ENCODE results near the gene NHSL2.
A peak's percentile ranks its signal among the peaks of the same experiment; 100 is the strongest.

The NHSL2 gene

DNA sequence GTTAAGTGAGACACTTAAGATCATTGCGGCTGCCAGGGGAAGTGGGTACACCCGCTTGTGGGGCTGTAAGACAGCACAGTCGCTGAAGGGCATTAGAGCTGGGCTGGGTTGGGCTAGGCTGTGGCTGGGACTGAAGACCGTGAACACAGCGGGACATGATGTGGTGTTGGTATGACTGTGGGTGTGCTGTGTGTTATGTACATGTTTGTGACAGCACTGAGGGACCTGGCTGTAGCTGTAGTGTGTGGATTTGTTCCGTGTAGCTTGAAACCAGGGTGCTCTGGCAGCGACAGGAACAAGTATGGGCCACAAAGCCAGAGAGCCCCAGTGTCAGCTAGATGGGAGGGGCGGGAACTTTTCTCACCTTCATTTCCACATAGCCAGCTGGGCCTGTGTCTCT lies 82.1 kb downstream of the NHSL2 start:
- DNase-seq, result no peak

DNA sequence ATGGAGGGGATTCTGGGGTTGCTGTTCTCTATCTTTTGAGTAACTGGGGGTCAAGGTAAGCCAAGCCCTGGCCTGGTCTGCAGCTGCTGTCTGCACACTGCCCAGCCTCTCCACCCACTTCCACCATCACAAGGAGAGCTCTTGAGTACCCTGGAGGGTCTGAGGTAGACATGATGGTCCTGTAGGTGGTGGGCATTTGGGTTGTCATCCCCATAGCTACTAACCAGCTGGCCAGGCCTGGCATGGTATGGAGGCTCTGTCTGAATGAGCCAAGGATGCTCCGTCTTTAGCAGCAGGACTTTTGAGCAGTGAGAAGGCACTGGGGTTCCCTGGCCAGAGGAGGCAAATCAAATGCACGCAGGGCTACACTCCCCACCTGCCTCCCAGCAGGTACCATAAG lies 82.7 kb downstream of the NHSL2 start:
- no peak for DNase-seq

DNA sequence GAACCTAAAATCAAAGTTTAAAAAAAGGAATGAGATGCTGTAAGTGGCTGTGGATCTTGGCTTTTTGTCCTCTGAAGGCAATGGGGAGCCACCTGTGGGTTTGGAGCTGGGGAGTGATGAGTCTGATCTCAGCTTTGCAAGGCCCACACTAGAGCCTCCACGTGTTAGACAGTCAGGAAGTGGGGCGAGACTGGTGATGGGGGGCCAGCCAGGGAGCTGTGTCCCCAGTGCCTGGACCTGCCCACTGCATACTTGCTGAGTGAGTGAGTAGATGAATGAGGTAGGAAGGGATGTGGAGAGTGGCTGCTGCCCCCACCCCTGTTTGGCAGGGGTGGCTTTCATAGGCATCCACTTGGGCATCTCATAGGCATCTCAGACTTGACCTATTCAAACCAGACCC lies 84.0 kb downstream of the NHSL2 start:
- no peak for DNase-seq

DNA sequence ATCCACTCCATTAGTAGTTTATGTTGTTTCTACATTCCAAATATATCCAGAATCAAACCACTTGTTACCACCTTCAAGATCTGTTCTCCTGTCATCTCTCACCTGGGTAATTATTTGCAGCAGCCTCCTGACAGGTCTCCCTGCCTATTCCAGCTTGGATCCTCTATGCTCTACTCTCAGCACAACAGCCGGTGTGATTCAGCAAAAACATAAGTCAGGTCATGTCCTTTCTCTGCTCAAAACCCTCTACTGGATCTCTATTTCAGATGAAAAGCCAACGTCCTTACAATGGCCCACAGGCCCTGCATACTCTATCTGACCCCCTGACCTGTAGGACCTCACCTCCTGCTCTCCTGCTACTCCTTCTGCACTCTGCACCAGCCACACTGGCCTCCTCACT lies 84.5 kb downstream of the NHSL2 start:
- DNase-seq, result no peak

DNA sequence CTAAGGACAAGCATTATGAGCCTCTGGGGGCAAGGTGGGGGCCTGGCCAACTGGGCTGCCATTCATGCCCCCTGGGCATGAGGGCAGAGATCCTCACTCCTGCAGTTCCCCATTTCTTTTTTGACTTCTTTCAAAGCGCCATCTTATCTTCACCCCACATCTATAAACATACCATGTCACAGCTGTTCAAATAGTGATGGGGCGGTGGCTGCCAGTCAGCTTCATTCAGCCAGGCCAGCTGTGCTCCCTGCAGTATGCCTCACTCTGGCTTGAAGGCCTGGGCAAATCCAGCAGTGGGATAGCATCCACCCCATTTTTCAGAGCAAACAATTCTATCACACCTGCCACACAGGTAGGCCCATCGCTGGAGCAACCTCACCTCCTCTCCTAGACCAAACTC lies 85.5 kb downstream of the NHSL2 start:
- DNase-seq, result no peak

DNA sequence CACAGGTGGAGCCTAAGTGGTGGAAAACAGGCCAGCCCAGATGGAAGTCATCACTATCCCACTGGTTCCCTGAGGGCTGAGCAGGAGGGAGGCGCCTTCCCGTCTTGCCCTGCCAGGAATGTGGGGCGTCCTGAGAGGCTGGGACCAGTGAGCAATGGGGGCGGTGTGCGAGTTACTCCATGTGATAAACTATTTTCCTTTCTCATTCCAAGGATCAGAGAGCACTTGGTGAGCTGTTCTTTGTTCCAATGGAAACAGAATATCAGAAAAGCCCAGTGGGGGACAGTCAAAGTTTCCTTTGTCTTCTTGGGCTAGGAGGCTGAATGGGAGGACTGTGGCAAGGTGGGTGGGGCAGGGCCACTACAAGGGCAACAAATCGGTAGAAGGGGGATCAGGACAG lies 86.2 kb downstream of the NHSL2 start:
- no peak for DNase-seq

DNA sequence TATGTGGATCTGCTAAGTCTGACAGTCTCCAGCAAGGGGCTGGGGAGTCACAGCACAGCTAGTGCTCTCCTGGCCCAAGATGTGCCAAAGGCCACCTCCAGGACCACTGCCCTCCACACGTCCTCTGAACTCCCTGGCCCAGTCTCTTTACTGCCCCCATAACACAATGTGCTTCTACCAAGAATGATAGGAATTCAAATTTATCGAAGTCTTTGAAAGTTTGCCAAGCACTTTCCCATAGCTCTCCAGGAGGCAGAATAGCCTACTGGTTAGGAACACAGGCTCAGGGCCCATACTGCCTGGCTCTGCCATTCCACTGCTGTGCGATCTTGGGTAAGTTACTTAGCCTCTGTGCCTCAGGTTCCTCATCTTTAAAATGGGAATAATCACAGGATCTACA lies 86.7 kb downstream of the NHSL2 start:
- DNase-seq, result no peak

DNA sequence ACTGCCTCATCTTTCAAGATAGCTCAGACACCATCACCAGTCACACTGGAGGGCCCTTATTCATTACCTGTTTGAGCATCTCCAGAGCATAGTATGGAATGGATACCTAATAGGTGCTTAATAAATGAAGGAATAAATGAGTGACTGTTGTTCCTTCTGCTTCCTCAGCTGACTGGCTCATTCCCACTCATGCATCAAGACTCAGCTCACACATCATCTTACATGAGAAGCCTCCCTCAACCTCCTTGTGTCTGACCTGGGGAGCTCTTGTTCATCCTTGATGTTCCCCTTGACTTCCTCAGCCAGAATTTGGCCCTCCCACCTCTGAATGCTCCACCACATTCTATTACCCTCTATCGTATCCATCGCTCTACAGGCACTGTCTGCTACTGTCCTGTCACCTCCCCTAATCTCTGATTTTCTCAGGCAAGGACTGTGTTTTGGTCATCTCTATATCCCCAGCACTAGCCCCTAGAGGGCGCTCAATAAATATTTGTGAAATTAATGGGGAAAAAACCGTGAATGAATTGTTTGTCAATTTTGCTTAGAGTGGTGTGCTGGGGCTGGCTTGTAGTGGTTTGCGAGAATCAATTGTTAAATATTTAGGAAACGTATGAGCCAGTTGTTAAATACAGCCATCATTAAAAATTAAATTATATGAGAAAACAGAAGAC lies 88.3 kb downstream of the NHSL2 start:
- DNase-seq, result no peak

DNA sequence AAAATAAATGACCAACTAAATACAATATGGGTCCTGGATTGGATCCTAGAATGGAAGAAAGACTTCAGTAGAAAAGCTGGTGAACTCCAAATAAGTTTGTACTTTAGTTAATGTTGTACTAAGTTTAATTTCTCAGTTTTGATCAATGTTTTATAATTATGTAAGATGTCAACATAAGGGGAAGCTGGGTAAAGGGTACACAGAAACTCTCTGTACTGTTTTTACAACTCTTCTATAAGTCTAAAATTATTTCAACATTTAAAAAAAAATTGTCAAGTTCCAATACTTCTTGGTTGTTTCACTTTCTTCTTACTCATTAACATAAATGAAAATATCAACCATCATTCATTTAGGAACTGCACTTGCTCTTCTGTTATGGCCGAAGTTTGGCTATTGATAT lies 88.9 kb downstream of the NHSL2 start:
- no peak for DNase-seq

DNA sequence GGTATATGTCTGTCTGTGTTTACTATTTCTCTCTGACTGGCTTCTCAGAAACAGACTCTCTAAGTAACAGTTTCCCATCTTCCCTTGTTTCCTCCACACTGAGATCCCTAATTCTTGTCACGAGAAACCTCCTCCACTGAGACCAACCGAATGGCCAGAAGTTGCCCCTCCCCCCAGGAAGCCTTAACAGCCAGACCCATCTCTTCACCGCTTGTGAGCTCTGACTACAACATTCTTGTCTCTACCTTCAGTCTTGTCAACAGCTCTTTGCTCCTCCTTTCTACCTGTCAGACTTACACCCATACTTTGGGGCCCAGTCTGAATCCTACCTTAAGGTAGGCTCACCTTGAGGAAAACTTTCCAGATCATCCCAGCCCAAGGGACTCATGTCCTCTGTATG lies 90.8 kb downstream of the NHSL2 start:
- DNase-seq, result no peak

DNA sequence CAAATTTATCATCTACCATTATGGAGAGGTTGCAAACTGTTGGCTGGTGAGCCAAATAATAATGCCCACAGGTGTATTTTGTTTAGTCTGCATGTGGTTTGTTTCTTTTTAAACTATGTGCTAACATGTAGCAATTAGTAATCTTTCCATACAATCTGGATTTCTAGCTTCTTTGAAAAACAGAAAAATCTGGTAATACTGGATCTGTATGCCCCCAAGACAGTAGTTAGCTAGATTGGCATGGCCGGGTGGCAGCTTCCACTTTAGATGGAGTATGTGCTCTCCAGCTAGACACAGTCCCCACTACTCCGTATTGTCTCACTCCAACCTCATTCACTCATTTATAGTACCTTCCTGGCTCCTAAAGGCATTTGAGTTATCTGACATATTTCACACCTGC lies 91.3 kb downstream of the NHSL2 start:
- no peak for DNase-seq

DNA sequence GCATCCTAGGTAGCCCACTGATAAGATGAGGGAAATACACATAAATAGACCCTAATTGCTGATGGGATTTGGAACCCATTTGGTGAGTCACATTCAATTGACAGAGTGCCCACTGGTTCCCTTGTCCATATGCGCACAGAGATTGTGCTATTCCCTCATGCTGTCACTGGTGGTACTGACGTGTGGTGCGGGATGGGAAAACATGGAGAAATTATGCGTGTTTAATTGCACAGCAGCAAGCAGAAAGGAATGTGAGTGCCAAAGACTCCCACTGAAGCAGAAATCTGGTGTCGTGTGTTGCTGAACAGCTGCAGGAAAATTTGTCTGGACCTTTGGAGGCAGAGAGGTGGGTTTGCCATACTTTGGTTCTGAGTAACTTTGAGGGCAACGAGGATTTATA lies 92.2 kb downstream of the NHSL2 start:
- DNase-seq, result no peak

DNA sequence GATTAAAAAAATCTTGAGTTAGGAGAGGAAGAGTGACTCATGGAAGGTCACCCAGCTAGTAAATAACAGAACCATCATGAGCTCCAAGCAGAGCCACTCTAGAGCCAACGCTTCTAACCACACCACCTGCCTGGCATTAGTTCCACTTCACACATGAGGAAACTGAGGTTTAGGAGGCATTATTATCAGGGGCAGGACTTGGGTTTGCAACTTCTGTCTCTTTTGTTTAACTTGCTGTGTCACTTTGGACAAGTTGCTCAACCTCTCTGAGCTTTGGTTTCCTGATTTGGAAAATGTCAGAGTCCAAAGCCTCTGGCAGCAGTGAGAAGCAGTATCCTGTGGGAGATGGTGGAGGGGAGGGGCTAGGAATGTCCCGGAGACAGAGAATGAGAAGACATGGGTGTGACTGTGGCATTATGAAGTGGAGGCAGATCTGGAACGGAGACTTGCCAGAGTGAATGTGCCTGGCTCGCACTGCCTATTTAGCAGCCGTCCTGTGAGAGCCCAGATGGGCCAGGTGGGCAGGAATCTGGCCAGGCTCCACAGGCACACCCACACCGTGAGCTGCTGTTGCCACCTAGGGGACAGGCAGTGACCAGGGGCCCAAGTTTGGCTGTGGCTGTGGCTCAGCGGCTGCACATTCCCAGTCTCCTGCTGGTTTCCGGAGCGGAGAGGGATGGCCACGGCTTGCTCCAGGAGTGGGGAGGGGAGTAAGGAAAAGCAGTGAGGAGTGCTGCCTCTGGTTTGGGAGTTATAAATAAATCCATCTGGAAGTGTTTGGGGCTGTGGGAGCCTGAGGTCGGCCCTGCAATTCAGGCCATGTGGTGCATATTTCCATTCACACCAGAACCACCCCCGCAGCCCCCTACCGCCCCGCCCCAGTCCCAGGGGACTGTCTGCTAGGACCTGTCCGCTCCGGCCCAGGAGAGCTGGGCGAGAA lies 93.4 kb downstream of the NHSL2 start:
- no peak for DNase-seq

DNA sequence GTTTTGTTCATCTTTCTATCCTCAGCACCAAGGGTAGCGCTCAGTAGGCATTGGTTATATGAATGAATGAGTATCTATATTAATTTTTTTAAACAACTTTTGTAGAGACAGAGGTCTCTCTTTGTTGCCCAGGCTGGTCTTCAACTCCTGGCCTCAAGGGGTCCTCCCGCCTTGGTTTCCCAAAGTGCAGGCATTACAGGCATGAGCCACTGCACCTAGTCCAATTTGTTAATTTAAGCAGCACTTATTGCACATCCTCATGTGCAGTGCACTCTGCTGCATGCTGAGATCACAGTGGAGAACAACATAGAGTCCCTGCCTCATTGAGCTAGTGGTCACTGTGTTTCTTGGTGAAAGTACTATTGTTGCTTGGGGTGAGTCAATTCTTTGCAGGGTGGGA lies 94.4 kb downstream of the NHSL2 start:
- no peak for DNase-seq

DNA sequence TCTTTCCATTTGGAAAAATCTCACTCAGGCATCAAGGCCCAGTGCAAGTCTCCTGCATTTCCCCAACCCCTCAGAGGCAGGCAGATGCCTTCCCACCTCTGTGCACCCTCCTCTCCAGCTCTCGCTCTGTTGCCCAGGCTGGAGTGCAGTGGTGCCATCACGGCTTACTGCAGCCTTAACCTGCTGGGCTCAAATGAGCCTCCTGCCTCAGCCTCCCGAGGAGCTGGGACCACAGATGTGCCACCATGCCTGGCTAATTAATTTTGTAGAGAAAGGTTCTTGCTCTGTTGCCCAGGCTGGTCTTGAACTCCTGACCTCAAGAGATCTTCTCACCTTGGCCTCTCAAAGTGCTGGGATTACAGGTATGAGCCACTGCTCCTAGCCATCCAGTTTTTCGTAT lies 95.8 kb downstream of the NHSL2 start:
- no peak for DNase-seq

DNA sequence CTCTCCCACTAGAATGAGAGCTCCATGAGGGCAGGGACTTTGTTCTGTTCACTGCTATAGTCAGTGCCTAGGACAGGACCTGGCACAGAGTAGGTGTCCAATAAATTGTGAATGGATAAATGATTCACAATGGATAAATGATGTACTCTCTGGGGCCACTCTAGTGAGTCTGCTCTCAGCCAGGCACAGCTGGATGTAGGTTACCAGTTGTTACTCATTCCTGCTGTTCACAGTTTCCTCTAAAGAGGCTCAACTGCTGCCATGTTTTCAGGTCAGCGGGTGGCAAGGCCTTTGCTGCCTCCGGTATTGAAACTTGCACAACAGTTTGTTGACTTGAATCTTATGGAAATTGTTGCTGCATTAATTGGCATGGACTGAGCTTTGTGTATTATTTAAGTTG lies 99.1 kb downstream of the NHSL2 start:
- no peak for DNase-seq

DNA sequence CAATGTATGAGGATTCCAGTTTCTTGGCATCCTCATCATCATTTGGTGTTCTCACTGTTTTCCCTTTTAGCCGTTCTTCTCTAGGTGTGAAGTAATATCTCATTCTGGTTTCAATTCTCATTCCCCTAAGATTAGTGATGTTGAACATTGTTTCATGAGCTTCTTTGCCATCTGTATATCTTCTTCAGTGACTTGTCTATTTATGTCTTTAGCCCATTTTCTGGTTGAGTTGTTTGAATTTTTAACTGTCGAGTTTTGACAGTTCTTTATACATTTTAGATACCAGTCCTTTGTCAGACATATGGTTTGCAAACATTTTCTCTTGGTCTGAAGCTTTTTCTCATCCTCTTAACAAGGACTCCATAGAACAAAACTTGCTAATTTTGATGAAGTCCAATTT lies 101.1 kb downstream of the NHSL2 start:
- no peak for DNase-seq

DNA sequence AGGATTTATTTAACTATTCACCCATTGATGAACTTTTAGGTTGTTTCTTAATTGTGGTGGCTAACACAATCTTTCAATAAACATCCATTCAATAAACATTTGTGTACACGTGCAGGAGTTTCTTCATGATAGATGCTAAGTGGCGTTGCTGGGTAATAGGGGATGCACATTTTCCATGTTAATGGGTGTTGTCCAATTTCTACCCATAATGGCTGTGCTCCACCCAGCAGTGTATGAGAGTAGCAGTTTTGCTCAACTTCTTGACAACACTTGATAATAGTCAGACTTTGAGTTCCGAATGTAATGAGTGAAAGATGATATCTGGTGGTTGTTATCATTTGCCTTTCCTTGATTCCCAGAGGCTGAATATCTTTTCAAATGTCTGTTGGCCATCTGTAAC lies 104.7 kb downstream of the NHSL2 start:
- no peak for DNase-seq

DNA sequence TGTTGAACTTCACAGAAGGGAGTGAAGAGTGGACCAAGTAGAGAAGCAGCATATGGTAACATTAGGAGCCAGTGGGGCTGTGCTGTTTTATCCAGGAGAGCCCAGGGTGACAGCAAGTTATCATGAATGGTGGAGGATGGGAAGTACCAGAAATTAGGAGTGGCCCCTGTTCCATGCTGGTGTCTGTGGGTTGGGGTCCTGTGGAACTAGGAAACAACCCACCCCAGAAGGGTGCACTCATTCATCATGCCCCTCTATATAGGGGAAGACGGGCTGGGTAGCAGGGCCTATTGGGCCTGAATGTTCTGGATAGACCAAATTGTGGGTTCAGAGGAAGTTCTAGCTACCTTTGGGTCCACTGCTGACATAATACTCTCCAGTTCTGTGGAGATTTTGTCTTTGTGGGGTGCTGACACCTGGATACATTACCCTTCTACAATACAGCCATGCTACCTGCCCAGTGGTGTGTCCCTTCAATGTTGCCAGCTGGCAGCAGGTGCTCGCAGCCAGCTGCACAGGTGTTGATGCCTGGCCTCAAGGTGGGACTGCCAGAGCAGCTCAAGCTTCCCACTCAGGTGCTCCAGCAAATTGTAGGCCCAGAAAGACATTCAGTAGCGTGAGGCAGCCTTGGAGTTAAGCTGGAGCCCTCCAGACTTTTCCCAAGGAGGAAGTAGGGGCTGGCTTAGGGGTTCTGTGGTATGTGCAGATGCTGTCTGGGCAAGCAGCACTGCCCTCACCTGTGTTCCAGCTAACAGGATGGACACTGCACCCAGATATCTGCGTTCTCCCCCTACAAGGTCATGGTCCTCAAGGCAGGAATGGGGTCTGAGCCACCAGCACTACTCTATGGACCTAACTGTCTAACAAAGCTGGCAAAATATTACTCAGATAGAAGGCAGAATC lies 106.5 kb downstream of the NHSL2 start:
- DNase-seq, result no peak

DNA sequence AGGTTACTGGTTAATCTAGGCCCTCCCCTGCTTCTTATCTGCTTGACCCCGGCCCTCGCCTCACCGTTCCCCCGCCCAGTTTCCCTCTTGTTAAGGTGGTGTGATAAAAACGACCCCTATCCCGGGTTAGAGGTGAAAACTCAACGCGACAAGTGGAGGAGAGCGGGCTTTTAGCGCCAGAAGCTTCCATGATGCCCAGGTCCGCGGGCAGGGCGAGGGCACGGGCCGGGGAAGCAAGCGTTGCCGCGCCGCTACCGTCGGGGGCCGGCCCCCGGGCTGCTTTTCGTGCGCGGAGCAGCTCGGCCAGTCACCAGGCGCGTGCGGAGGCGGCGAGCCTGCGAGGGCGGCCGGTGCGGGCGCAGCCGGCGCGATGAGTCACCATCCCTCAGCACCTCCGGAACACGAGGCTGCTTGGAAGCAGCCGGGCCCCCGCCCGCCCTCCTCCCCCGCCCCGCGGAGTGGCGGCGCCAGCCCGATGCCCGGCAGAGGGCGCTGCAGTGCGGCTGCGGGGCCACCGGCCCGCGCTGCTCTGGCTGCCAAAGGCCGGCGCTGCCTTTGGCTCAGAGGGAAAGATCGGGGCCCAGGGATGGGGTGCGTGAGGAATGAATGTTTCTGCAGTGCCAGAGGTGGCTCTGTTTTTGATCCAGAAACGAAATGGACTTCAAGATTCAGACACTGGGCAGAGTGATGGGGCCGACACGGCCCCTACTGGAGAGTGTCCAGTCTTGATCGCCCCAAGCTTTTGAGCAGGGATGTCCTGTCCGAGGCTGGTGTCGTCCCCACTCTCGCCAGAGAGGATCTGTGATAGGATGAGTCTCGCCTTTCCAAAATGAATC lies 107.8 kb downstream of the NHSL2 start:
- DNase-seq, result peak; percentile 24 to 61

DNA sequence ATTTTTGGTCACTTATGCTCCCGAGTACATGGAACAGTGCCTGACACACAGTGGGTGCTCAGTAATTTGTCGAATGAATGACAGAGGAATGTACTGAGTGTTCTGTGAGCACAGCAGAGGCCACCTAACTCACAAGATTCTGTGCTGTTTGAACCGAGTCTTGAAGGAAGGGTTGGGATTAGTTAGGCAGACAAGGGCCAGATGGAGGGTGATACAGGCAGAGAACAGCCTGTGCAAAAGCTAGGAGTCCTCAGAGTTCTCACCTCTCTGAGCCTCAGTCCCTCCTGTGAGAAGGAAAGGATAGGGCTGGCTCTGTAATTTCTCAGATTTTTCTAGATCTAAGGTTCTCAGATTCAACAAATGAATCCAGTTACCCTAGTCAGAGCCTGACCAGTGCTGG lies 108.8 kb downstream of the NHSL2 start:
- DNase-seq, result no peak

DNA sequence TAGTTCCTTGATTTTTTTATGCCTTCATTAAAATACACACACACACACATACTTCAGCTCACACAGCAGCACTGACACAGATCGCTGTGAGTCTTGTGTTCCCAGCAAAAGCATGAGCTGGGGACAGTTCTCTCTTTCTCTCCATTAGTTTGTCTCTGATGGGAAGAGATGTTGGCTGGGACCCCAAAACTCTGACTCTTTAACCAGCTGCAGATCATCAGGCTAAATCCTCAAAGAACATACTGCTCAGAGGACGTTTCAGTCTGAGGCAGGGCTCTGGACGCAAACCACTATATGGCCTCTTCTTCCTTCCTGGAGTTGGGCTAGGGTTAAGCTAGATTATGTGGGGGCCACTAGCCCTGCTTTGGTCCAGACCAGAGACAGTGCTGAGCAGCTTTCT lies 109.6 kb downstream of the NHSL2 start:
- DNase-seq, result no peak

DNA sequence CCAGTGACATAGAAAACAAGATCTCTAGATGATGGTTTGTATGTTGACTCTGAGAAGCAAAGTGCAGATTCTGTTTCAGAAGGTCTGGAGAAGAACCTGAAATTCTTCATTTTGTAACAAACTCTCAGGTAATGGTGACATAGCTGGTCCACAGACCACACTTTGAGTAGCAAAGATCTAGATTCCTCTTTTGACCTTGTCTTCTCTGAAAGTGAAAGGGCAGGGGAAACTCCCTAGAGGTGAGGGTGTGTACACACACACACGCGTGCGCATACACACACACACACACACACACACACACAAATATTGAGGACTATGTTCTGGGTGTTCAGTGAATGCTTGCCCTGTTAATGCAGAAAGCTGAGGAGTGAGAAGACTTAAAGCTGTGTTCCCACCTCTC lies 110.1 kb downstream of the NHSL2 start:
- no peak for DNase-seq

Measured in bone marrow (tissue), 2 donors.